ENCODE measurements around the gene SMAD3.

SMAD3 gene

DNA sequence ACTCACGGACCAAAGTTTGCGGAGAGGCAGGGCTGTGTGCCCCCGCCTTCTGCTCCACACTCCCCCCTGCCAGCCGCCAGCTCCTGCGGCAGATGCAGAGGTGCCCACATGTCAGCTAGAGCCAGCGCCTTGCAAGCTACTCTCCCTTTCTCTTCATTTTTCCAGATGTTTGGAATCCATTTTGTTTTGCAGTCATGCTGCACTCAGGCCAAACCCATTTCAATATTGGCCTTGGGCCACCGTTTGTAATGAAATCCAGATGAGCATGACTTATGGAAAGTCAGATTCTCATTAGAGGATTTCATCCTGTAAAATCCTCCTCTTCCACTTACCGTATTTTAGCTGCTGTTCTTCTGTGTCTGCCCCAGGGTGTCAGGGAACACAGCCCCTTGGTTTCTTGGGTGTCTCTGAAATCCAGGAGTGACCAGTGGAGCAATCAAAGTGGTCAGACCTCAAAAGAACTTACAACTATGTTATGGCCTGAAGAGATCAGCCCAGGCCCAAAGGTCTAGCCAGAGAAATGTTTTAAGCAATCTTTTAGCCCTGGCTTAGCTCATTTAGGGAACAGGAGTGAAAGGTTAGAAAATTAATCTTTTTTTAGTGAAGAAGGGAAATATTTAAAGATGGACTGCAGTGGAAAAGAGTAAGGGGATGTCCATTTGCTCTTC is 123.3 kb downstream of the SMAD3 start:
- Histone ChIP-seq H3K36me3 (ENCODE audit: insufficient read depth, low read length) (peaks cover 39% of the 10 kb centered on the region), H3K4me1 (ENCODE audit: insufficient read depth, low read length) (peaks cover 77% of the 10 kb centered on the region)

GRCh38 chr15:67189326-67190051 is 124.1 kb downstream of the SMAD3 start:
- no peaks in the 10 kb centered on the region for H3K9me3 ChIP-seq (ENCODE audit: low read length)
- H3K27ac ChIP-seq (ENCODE audit: low read depth, low read length) = peak overlapping the region; percentile 82
- no peak overlapping the region for H3K9ac ChIP-seq (ENCODE audit: low read length)
- H3K4me3 ChIP-seq (ENCODE audit: low read depth in 1 of 2, low read length in 2 of 2) = no peak overlapping the region
- peaks cover 39% of the 10 kb centered on the region for H3K36me3 ChIP-seq (ENCODE audit: insufficient read depth, low read length)
- H3K4me1 ChIP-seq (ENCODE audit: insufficient read depth, low read length) = peaks cover 76% of the 10 kb centered on the region
- no peaks in the 10 kb centered on the region for H3K27me3 ChIP-seq (ENCODE audit: control insufficient read depth in 1 of 2, insufficient read depth in 2 of 2, low read length in 2 of 2)

More for the DNA sequence above, 123.3 kb downstream of the SMAD3 start:
- Histone ChIP-seq H3K9me3 (ENCODE audit: low read length) (no peaks in the 10 kb centered on the region), H3K4me3 (ENCODE audit: low read depth in 1 of 2, low read length in 2 of 2) (no peak overlapping the region), H3K27me3 (ENCODE audit: control insufficient read depth in 1 of 2, insufficient read depth in 2 of 2, low read length in 2 of 2) (no peaks in the 10 kb centered on the region), H3K27ac (ENCODE audit: low read depth, low read length) (peak overlapping the region; percentile 82), H3K9ac (ENCODE audit: low read length) (no peak overlapping the region)

DNA sequence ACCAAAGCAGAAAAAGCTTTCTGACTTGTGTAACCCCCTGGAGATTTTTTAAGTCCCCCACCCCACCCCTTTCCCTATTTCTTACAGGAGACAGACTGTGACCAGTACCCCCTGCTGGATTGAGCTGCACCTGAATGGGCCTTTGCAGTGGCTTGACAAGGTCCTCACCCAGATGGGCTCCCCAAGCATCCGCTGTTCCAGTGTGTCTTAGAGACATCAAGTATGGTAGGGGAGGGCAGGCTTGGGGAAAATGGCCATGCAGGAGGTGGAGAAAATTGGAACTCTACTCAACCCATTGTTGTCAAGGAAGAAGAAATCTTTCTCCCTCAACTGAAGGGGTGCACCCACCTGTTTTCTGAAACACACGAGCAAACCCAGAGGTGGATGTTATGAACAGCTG is 124.9 kb downstream of the SMAD3 start:
- Histone ChIP-seq H3K4me3 (ENCODE audit: low read depth in 1 of 2, low read length in 2 of 2) (no peak overlapping the region), H3K4me1 (ENCODE audit: insufficient read depth, low read length) (peaks cover 73% of the 10 kb centered on the region), H3K27ac (ENCODE audit: low read depth, low read length) (peak overlapping the region; percentile 13), H3K9me3 (ENCODE audit: low read length) (no peaks in the 10 kb centered on the region), H3K27me3 (ENCODE audit: control insufficient read depth in 1 of 2, insufficient read depth in 2 of 2, low read length in 2 of 2) (no peaks in the 10 kb centered on the region), H3K9ac (ENCODE audit: low read length) (no peak overlapping the region), H3K36me3 (ENCODE audit: insufficient read depth, low read length) (peaks cover 38% of the 10 kb centered on the region)

DNA sequence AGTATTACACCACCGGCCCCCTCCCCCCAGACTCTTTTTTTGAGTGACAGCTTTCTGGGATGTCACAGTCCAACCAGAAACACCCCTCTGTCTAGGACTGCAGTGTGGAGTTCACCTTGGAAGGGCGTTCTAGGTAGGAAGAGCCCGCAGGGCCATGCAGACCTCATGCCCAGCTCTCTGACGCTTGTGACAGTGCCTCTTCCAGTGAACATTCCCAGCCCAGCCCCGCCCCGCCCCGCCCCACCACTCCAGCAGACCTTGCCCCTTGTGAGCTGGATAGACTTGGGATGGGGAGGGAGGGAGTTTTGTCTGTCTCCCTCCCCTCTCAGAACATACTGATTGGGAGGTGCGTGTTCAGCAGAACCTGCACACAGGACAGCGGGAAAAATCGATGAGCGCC is 125.4 kb downstream of the SMAD3 start:
- Histone ChIP-seq H3K27ac (ENCODE audit: low read depth, low read length) (no peak overlapping the region), H3K9me3 (ENCODE audit: low read length) (no peaks in the 10 kb centered on the region), H3K36me3 (ENCODE audit: insufficient read depth, low read length) (peaks cover 40% of the 10 kb centered on the region), H3K4me1 (ENCODE audit: insufficient read depth, low read length) (peaks cover 68% of the 10 kb centered on the region), H3K4me3 (ENCODE audit: low read depth in 1 of 2, low read length in 2 of 2) (no peak overlapping the region), H3K27me3 (ENCODE audit: control insufficient read depth in 1 of 2, insufficient read depth in 2 of 2, low read length in 2 of 2) (no peaks in the 10 kb centered on the region), H3K9ac (ENCODE audit: low read length) (no peak overlapping the region)

GRCh38 chr15:67192185-67192820 is 126.9 kb downstream of the SMAD3 start:
- Histone ChIP-seq H3K4me3 (ENCODE audit: low read depth in 1 of 2, low read length in 2 of 2) (no peak overlapping the region), H3K4me1 (ENCODE audit: insufficient read depth, low read length) (peaks cover 53% of the 10 kb centered on the region), H3K27me3 (ENCODE audit: control insufficient read depth in 1 of 2, insufficient read depth in 2 of 2, low read length in 2 of 2) (no peaks in the 10 kb centered on the region), H3K36me3 (ENCODE audit: insufficient read depth, low read length) (peaks cover 40% of the 10 kb centered on the region), H3K27ac (ENCODE audit: low read depth, low read length) (no peak overlapping the region), H3K9me3 (ENCODE audit: low read length) (no peaks in the 10 kb centered on the region), H3K9ac (ENCODE audit: low read length) (no peak overlapping the region)

DNA sequence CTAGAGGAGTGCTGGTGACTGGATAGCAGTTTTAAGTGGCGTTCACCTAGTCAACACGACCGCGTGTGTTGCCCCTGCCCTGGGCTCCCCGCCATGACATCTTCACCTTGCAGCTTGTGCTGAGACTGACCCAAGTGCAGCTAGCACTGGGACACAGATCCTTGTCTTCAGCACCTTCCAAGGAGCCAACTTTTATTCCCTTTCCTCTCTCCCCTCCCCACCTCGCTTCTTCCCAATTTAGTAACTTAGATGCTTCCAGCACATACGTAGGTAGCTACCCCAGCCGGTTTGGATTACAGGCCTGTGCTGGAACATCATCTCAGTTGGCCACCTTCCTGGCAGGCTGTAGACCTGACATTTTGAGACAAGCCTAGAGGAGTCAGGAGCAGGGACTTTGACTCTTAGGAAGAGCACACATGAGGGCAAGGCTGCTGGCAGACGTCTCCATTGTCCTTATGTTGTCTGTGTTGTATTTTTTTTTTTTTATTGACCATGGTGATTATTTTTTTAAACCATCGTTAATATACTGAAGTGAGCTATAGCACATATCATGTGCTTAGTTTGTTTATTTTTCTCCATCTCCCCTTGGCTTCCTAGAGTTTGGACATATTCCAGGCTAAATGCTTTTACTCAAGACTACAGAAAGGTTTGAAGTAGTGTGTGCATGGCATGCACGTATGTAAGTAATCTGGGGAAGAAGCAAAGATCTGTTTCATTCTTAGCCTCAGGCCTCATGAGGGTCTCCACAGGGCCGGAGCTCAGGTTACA is 128.0 kb downstream of the SMAD3 start:
- Histone ChIP-seq H3K9ac (ENCODE audit: low read length) (no peak overlapping the region), H3K36me3 (ENCODE audit: insufficient read depth, low read length) (peaks cover 36% of the 10 kb centered on the region), H3K4me1 (ENCODE audit: insufficient read depth, low read length) (peaks cover 43% of the 10 kb centered on the region), H3K27ac (ENCODE audit: low read depth, low read length) (peak overlapping the region; percentile 67), H3K4me3 (ENCODE audit: low read depth in 1 of 2, low read length in 2 of 2) (no peak overlapping the region), H3K9me3 (ENCODE audit: low read length) (no peaks in the 10 kb centered on the region), H3K27me3 (ENCODE audit: control insufficient read depth in 1 of 2, insufficient read depth in 2 of 2, low read length in 2 of 2) (no peaks in the 10 kb centered on the region)

DNA sequence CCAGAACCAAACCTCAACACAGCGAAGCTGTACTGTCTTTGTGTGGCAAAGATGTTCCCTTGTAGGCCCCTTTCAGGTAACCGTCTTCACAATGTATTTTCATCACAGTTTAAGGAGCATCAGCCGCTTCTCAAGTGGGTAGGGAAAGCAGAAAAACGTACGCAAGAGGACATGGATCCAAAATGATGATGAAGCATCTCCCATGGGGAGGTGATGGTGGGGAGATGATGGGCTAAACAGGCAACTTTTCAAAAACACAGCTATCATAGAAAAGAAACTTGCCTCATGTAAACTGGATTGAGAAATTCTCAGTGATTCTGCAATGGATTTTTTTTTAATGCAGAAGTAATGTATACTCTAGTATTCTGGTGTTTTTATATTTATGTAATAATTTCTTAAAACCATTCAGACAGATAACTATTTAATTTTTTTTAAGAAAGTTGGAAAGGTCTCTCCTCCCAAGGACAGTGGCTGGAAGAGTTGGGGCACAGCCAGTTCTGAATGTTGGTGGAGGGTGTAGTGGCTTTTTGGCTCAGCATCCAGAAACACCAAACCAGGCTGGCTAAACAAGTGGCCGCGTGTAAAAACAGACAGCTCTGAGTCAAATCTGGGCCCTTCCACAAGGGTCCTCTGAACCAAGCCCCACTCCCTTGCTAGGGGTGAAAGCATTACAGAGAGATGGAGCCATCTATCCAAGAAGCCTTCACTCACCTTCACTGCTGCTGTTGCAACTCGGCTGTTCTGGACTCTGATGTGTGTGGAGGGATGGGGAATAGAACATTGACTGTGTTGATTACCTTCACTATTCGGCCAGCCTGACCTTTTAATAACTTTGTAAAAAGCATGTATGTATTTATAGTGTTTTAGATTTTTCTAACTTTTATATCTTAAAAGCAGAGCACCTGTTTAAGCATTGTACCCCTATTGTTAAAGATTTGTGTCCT is 129.0 kb downstream of the SMAD3 start:
- H3K36me3 ChIP-seq (ENCODE audit: insufficient read depth, low read length) = peaks cover 38% of the 10 kb centered on the region
- peaks cover 32% of the 10 kb centered on the region for H3K4me1 ChIP-seq (ENCODE audit: insufficient read depth, low read length)
- no peak overlapping the region for H3K4me3 ChIP-seq (ENCODE audit: low read depth in 1 of 2, low read length in 2 of 2)
- no peak overlapping the region for H3K9ac ChIP-seq (ENCODE audit: low read length)
- H3K27ac ChIP-seq (ENCODE audit: low read depth, low read length) = peak overlapping the region; percentile 67
- no peaks in the 10 kb centered on the region for H3K9me3 ChIP-seq (ENCODE audit: low read length)
- no peaks in the 10 kb centered on the region for H3K27me3 ChIP-seq (ENCODE audit: control insufficient read depth in 1 of 2, insufficient read depth in 2 of 2, low read length in 2 of 2)

GRCh38 chr15:67195305-67195704 is 129.9 kb downstream of the SMAD3 start:
- peaks cover 35% of the 10 kb centered on the region for H3K36me3 ChIP-seq (ENCODE audit: insufficient read depth, low read length)
- no peak overlapping the region for H3K27ac ChIP-seq (ENCODE audit: low read depth, low read length)

GRCh38 chr15:67196222-67196621 is 130.8 kb downstream of the SMAD3 start:
- Histone ChIP-seq H3K9ac (ENCODE audit: low read length) (no peak overlapping the region), H3K36me3 (ENCODE audit: insufficient read depth, low read length) (peaks cover 28% of the 10 kb centered on the region), H3K4me3 (ENCODE audit: low read depth in 1 of 2, low read length in 2 of 2) (no peak overlapping the region), H3K27me3 (ENCODE audit: control insufficient read depth in 1 of 2, insufficient read depth in 2 of 2, low read length in 2 of 2) (no peaks in the 10 kb centered on the region), H3K4me1 (ENCODE audit: insufficient read depth, low read length) (peaks cover 25% of the 10 kb centered on the region), H3K27ac (ENCODE audit: low read depth, low read length) (no peak overlapping the region), H3K9me3 (ENCODE audit: low read length) (no peaks in the 10 kb centered on the region)

More at GRCh38 chr15:67195305-67195704, 129.9 kb downstream of the SMAD3 start:
- Histone ChIP-seq H3K9me3 (ENCODE audit: low read length) (no peaks in the 10 kb centered on the region), H3K27me3 (ENCODE audit: control insufficient read depth in 1 of 2, insufficient read depth in 2 of 2, low read length in 2 of 2) (no peaks in the 10 kb centered on the region), H3K4me3 (ENCODE audit: low read depth in 1 of 2, low read length in 2 of 2) (no peak overlapping the region), H3K9ac (ENCODE audit: low read length) (no peak overlapping the region), H3K4me1 (ENCODE audit: insufficient read depth, low read length) (peaks cover 29% of the 10 kb centered on the region)

GRCh38 chr15:67196672-67197363 is 131.4 kb downstream of the SMAD3 start:
- peaks cover 22% of the 10 kb centered on the region for H3K36me3 ChIP-seq (ENCODE audit: insufficient read depth, low read length)
- H3K27me3 ChIP-seq (ENCODE audit: control insufficient read depth in 1 of 2, insufficient read depth in 2 of 2, low read length in 2 of 2) = no peaks in the 10 kb centered on the region
- no peaks in the 10 kb centered on the region for H3K9me3 ChIP-seq (ENCODE audit: low read length)
- peaks cover 25% of the 10 kb centered on the region for H3K4me1 ChIP-seq (ENCODE audit: insufficient read depth, low read length)
- H3K27ac ChIP-seq (ENCODE audit: low read depth, low read length) = no peak overlapping the region
- H3K9ac ChIP-seq (ENCODE audit: low read length) = no peak overlapping the region
- H3K4me3 ChIP-seq (ENCODE audit: low read depth in 1 of 2, low read length in 2 of 2) = no peak overlapping the region
